GM19023 (cell line): Measurements from ENCODE around the gene PBX1.
"Not testable (repeated sequence)": the region's sequence is repeated elsewhere in the genome, so short reads cannot be mapped to it uniquely, and the experiment has no call there.

Experiments
- ATAC-seq: cut with Tn5 transposase; IDR thresholded peaks from one replicate; pipeline ENCODE4 v1.9.1; 2021; ENCODE audit warnings: mild to moderate bottlenecking, moderate library complexity; ENCODE audit not compliant: unreplicated experiment

Gene PBX1

DNA sequence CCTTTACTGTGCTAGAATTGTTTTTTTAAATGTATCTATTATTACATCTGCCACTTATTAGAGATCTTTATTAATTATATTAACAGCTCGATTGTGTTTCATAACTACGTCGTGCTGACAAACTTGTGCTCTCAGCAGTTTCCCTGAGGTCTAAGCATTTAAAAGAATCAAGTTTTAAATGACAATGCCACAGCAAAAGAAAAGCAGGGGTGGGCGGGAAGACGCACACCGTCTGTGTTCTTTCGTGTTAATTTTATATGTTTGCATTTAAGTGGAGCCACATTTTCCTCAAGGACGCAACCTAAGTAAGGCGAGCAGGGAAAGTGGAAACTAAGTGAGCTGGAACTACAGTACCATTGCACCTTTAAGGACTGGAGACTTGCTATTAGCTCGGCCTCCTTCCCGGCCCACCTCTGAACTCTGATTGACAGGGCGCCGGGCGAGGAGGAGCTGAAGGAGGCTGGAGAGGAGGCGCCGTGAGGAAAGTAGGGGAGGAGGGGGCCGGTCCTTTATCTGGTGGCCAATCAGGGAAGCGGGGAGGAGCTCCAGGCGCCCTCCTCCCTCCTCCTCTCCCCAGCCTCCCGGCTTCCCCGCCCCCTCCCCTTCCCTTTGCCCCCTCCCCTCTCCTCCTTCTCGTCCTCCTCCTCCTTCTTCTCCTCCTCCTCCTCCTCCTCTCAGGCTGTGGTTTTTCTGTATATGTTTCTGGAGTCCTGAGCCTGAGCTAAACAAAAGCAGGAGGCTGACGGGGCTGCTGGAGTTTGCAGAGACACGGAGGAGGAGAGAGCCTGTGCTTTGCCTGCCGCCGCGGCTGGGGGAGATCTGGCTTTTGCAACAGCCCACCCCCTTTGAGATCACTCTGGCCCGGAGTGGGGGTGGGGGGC lies at the start of gene PBX1:
TSS of gene PBX1 (plus strand) at position 724 of the 881 bp plus-strand sequence.
- peak; percentile 100 for ATAC-seq

DNA sequence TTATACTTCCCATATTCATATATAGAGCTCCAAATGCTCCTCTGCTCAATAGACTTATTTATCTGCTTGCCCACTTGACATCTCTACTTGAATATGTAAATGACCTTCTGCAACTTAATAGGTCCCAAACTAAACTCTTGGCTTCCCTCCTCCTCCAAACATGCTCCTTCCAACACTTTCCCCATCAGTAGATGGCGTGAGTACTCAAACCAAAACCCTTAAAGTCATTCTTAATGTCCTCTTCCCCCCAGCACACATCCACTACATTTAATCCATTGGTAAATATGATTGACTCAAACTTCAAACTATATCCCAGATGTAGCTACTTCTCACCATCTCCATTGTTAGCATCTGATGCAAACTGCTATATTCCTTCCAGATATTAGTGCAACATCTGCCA lies 48.5 kb upstream of the PBX1 start:
- ATAC-seq: no peak

DNA sequence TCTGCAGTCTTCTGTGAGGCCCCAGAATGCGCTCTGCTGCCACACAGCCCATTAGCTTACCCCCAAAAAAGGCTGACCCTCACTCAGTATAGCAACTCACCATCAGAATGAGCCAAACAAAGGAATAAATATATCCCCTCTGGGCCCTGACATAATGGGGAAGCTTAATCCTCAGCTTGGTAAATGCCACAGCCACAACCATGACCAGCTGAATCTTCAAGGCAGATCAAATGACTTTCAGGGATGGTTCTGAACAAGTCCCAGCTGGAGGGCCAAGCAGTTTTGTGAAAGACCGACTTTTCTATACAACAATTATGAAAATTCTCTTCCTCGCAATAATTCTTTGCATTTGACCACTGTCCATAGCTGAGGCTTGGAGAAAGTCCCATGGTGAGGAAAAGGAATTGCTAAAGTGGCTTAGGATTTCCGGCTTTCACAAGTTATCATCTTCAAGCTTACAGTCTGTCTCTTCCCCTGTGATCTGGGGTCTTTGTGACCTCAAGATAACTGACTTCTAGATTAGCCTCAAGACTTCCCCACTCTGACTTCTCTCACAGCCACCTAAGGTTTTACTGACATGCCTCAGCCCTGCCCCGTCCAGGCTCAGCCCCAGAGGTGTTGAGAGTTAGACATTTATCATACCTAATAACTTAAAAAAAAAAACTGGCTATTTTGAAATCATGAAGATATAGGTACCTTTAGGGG lies 47.8 kb upstream of the PBX1 start:
- no peak for ATAC-seq

DNA sequence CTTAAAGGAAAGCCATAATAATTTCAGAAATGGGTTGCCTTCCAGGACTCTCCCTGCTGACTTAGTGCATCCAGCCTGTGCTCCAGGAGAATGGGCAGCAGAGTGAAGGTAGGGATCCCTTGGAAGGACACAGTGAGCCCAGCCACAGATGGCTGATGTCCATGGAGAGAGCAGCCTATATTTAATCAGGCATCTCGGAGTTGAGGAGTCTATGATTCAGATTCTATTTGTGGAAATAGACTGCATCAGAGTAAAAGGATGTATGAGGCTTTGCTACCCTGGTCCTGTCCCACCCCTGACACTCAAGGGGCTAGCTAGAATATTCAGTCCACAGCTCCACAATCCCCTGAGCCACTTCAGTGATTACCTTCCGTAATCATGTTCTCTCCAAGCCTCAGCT lies 43.8 kb upstream of the PBX1 start:
- no peak for ATAC-seq

DNA sequence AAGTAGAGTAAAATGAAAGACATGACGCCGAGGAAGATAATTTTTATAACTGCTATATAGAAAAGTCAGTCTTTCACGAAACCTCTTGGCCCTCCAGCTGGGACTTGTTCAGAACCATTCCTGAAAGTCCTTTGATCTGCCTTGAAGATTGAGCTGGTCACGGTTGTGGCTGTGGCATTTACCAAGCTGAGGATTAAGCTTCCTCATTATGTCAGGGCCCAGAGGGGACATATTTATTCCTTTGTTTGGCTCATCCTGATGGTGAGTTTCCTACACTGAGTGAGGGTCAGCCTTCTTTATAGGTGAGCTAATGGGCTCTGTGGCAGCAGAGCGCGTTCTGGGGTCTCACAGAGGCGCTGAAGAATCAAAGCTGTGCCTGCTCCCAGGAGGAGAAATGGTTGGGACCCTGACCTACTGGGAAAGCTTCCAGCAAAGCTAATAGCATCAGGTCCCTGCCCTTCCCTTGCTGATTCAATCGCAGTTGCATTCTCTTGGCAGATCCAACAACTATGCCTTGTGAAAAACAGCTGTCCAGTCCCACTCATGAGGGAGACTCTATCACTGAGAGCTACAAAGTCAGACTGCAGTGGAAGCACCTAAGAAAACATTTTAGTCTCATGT lies 43.2 kb upstream of the PBX1 start:
- ATAC-seq: no peak

DNA sequence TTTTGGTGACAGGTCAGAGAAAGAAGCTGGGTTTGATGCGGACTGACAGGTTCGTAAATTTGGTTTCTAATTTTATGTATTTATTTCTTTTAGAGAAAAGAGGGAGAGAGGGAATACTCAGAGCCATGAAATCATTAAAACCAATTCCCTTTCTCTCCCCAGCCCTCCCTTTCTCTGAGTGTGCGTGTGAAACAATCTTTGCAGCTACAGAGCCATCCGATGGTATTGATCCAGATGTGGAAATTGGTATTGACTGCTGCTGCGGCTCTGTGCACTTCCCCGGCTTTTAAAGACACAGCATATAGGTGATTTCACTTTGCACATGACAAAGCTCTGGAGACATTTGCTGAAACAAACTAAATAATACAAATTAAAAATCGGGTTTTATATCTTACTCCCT lies 42.4 kb upstream of the PBX1 start:
- no peak for ATAC-seq

DNA sequence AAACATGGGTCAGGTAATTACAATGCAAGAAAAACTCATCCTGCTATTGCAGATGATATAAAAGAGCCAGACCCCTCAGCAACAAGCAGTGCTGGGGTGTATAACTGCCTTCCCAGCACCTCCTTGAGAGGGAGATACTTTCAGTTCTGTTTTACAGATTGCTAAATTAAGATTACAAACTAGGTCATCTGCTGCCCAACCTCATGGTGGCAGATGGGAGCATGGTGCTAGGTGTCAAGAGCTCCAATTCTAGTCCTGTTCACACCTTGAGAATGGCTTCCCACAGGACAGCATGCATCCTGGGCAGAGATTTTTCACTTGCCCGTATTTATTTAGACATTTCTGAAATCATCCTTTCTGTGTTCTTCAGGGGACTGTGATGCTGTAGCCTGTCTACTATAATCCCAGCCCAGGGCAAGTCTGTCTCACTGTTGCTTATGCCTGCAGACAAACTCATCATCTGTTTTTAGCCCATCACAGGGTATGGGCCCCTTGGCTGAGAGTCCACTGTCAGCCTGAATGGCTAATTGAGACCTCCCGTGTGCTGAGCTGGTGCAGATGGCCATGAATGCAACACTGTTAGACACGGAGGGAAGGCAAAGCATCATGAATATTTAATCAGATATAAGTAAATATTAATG lies 40.2 kb upstream of the PBX1 start:
- ATAC-seq: no peak

DNA sequence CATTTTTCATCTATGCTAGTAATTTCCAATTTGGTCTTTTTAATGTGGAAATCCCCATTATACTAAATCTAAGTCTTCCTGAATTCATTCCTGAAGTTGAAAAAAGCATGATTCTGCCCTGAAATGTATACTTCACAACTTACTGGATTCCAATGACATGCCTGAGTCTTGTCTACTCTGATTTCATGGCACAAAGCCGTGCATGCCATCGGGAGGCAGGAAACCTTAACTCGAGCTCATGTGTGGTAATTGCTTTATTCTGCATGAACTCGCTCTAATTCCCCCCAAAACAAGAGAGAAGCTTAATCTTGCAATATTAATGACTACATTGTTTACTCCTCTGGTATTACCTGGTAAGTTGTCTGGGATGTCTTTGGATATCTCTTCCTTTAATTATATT lies 39.6 kb upstream of the PBX1 start:
- no peak for ATAC-seq

DNA sequence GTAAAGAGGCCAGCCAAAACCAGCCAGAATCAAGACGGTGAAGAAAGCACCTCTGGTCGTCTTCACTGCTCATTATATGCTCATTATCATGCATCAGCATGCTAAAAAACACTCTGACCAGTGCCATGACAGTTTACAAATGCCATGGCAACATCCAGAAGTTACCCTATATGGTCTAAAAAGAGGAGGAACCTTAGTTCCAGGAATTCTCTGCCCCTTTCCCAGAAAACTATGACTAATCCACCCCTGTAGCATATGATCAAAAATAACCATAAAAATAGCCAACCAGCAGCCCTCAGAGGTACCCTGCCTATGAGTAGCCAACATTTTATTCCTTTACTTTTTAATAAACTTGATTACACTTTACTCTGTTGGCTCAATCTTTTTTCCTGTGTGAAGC lies 34.2 kb upstream of the PBX1 start:
- no peak for ATAC-seq

DNA sequence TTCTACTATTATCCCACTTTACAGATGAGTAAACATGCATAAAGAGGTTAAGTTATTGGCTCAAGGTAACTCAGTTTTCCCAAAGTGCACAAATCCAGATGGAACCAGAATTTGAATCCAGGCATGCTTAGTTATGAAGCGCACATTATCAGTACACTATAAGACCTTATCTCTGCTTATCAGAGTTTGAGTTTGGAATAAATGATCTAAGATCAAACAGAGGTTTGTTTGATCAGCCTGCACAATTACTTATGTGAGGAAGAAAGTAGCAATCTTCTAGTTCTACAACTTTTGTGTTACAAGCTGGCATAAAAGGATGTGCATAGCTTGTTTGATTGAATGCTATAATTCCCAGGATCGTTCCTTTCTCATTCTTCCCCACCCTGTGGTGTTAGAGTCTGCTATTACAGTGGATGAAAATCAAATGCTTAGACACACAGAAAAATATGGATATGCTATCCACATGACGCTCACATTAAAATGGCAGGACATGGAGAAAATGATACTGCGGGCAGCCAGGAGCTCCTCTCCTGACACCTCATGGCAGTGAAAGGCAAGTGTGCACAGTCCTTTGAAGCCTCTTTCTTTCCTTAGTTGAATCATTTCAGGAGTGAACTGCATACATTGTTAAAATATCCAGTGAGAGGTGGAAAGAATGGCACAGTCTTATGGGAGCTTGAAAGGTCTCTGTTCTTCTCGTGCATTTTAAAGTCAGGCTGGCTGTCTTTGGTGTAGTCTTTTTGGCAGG lies 23.9 kb upstream of the PBX1 start:
- no peak for ATAC-seq

DNA sequence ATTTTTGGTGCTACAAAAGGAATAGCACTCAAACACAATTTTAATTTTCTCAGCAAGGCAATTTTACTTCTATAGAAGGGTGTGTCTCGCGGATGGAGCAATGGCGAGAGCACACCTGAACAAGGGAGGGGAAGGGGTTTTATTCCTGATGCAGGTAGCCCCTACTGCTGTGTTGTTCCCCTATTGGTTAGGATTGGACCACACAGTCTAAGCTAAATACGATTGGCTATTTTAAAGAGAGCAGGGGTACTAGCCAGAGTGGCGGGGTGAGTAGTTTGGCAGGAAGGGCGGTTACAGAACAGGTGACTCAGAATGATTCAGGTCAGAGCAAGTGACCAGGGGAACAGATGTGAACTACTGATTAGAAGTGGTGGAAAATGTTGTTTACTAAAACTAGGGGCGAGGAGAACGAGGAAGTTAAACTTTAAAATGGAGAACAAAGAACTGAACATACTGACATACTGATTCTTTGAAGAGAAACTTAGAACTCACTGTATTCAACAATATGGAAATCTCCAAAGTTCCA lies 6.5 kb upstream of the PBX1 start:
- not testable (repeated sequence) for ATAC-seq

DNA sequence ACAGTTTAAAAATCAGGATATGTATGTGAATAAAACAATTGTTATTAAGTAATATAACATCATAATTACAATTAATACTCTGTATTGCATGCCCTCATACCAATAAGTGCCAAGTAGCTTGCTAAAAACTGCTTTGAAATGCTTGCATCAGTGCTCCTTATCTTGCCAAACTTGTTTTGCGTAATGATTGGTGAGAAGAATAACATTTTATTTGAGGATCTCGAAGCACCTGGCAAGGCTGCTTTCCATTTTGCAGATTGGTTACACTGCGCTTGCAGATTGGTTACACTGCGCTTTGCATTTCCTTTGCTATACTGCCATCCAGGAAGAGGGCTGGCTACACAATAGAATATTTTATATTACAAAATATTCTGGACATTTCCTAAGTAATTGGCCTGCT lies 1.7 kb upstream of the PBX1 start:
- no peak for ATAC-seq

DNA sequence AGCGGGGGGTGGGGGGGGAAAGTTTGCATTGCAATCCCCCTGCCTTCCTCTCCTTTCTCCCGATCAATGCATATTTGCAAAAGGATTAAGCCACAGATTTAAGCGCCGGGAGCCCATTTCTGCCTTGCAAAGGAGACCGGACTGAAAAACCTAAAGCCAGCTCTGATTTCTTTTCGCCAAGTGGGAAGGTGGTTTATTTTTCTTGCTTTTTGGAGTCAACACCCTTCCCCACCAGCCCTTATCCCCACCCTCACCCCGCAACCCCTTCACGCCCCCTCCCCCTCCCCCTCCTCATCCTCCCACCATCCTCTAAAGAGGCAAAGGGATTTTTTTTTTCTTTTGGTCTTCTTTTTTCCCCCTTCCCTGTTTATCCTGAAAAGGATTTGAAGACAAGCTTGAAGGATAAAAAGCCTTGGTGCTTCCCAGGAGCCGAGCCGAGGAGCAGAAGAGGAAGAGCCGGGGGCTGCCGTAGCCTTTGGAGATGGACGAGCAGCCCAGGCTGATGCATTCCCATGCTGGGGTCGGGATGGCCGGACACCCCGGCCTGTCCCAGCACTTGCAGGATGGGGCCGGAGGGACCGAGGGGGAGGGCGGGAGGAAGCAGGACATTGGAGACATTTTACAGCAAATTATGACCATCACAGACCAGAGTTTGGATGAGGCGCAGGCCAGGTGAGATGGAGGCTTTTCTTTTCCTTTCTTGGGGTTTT lies 513 bp downstream of the PBX1 start:
- ATAC-seq: no peak

DNA sequence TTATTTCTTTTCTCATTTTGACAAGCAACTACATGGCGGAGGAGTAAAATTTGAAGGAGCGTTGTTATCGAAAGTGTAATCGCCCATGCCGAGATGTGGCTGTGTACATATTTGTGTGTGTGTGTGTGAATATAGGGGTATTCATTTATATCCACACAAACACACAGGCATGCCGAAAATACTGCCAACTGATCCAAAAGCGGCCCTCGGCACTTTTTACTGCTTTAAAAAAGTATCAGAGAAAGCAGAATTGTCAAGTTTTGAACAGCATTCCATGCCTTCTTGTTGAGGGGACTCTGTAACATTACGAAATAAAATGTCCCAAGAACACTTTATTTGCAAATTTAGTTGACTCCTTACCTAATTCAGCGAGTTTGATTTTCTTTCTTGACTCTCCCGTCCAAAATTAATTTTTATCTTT lies 1.1 kb downstream of the PBX1 start:
- ATAC-seq: no peak

DNA sequence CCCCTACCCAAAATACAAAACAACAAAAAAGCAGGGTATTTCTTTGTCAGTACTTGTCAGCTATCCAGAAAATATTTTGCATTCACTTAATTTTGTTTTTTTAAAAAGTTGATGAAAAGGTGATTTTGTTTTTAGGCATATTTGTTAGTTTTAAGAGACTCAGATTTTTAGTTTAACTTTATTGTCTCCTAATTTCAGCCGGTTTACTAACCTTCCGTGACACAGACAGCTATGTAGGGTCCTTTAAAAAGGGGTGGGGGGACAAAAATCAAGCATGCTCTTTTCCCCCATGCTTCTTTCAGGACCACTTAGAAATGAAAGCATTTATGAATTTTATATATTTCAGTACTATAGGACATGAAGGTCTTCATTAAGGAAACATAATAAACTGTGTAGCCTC lies 1.6 kb downstream of the PBX1 start:
- ATAC-seq: no peak

DNA sequence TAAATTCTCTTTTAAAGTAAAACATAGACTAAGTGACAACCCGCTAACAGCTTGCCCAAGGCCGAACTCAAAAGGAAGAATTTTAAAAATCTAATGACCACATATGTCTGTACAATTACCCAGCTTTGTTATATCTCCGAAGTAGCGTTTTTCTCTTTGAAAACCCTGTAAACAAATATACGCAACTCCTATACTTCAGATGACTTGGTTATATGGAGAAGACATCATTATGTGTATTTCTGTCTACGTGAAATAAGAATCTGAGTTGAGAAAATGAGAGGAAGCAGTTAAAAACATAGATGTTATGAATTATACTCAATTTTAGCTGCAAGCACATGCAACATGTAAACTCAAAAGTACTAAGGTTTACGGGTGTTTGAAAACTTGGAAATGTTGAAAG lies 2.0 kb downstream of the PBX1 start:
- no peak for ATAC-seq

DNA sequence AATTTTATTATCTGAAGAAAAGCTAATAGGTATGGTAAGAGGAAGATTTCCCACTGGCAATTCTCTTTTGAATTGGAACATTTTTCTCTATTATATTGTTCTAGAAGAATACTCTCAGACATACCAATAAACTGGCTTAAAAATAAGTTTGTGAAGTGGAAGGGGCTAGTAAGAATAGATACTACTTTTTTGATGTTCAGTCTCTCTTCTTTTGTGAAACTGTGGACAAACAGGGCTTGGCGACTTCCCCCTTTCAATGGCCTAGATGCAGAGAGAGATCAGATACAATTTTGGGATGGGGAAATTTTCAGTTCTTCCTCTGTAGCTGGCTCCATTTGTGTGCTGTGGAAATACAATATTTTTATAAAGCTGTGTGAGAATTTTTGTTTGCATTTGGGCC lies 2.5 kb downstream of the PBX1 start:
- no peak for ATAC-seq

DNA sequence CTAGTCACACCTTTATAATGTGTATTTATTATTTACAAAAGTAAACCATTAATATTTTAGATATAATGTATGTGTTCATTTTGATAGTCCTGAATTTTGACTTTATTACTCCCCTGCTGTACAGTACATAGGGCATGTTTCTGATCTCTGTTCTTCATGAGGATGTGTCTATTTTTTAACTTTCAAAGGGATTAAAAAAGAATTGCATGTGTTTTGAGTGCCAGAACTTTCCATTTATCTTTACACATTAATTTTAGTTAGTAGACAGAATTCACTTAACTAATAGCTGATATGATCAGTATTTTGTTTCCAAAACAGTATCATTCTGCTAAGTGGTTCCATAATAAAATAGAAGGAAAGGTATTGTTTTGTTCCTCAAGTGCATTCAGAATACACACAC lies 3.1 kb downstream of the PBX1 start:
- ATAC-seq: no peak

DNA sequence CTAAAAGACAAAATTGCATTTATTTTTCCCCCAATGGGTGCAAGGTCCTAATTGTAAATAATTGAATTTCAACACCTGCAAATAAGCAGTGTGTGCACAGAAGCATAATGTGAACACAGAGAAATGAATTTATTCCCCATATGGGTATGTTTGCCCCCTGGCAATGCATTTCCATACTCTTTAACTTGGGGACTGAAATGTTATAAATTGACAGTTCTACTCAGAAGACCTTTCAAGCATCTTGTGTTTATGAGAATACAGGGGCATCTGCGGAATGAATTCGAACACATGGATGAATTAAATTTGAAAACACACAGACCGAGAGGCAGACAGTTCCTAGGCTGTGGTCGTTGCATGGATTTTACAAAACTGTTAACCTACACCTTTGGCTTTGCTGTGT lies 3.5 kb downstream of the PBX1 start:
- ATAC-seq: no peak

DNA sequence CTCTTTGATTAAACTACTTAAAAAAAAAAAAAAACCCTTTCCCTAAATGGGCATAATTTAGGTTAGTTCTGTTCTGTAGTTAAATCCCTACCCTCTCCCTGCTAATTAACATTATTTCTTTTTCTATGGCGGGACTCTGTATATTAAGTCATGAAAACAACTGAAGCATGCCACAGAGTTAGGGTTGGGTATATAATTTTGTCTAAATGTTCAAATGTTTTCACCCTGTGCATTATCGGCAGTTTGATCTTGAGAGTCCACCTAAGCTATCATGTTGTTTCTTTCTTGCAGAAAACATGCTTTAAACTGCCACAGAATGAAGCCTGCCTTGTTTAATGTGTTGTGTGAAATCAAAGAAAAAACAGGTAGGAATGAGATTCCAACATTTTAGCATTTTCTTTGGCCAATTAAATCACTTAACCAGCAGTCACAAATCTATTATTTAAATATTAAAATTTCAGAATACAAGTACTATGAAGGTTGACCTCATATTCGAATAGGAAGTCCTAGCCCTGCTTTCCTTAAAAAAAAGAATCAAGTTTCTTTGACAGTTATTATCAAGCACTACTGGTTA lies 4.0 kb downstream of the PBX1 start:
- ATAC-seq: no peak
